ENCODE results near the gene GOT2. TPM values are rescaled to one million over a fixed set of nuclear protein-coding genes. Genes with fewer than 3 reads are reported as not detected.
A peak's percentile ranks its signal among the peaks of the same experiment; 100 is the strongest.
"Not testable (repeated sequence)": the region's sequence is repeated elsewhere in the genome, so short reads cannot be mapped to it uniquely, and the experiment has no call there.

The GOT2 gene
- total RNA-seq, result 10 to 100 TPM; 17.4 to 18.7 TPM
- polyA plus RNA-seq (2013, experiment 1 of 2), result 35.2 TPM
- 45.4 TPM for polyA plus RNA-seq (2013, experiment 2 of 2)
- 18.5 to 206 (median 47.8) reads per million in 172 experiments for total RNA-seq

DNA sequence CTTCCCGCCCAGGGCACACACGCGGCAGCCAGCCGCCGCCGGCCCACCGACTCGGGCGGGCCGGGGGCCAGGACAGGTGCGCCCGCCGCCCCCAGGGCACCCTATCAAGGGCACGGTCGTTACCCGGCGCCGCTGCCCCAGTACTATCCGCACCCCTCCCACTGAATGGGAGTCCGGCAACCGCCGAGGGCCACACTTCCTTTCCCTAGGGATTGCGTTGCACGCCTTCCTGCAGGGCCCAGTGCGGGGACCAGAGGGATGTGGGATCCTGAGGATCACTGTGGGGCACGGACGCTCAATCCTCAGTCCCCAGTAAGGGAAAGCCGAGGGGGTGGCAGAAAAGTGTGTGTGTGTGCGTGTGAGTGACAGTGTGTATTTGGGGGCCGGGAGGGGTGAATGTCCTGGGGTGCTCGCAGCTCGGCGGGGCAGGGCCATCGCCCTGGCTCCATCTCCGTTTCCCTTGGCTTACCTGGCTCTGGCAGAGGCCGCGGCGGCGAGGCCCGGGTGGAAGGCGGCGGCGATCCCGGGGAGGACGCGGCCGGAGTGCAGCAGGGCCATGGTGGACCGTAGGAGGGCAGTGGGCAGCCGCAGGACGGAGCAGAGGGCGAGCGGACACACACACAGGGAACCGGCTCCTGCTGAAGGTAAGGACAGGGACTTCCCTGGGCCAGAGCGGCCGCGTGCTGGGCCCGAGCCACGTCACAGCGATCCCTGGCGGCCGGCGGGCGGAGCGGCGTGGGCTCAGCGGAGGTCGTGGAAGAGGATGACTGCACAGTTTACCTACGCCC is at the start of gene GOT2:
TSS of gene GOT2 (minus strand) at position 646 of the 788 bp plus-strand sequence. CDS start at position 558, 88 bp downstream.
- POLR2A ChIA-PET, result interaction anchor here (0.8 kb wide), 1 partner anchor 49 kb away, joined by 3 read pairs; the partner anchor contains the start of gene SLC38A7
- CTCF ChIA-PET, result interaction anchor here (0.6 to 1.7 kb wide), 4 partner anchors 22 to 1197 kb away, joined by 3 to 13 read pairs (median 4); partner anchors contain the start of gene CCDC102A
- TF ChIP-seq, protein P1, sequence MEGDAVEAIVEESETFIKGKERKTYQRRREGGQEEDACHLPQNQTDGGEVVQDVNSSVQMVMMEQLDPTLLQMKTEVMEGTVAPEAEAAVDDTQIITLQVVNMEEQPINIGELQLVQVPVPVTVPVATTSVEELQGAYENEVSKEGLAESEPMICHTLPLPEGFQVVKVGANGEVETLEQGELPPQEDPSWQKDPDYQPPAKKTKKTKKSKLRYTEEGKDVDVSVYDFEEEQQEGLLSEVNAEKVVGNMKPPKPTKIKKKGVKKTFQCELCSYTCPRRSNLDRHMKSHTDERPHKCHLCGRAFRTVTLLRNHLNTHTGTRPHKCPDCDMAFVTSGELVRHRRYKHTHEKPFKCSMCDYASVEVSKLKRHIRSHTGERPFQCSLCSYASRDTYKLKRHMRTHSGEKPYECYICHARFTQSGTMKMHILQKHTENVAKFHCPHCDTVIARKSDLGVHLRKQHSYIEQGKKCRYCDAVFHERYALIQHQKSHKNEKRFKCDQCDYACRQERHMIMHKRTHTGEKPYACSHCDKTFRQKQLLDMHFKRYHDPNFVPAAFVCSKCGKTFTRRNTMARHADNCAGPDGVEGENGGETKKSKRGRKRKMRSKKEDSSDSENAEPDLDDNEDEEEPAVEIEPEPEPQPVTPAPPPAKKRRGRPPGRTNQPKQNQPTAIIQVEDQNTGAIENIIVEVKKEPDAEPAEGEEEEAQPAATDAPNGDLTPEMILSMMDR (IDR thresholded peaks at IDR 0.05), result peak; percentile 88
- Mint-ChIP-seq H3K27me3 (no peaks in the 10 kb centered on the region), H3K27ac (peak within 1 kb of the TSS; percentile 71), H3K36me3 (ENCODE audit: low read depth) (peaks cover 12% of the 10 kb centered on the region), H3K4me1 (ENCODE audit: low read depth) (peaks cover 56% of the 10 kb centered on the region), H3K9me3 (no peaks in the 10 kb centered on the region), H3K4me3 (peak within 1 kb of the TSS; percentile 99)
- H3K4me3 ChIP-seq (ENCODE audit: low read length), result peak within 1 kb of the TSS; percentile 92
- DNase-seq (peak; percentile 62 to 89 (median 74)), ATAC-seq (ENCODE audit: poor library complexity) (peak; percentile 97)
- H3K27me3 ChIP-seq (ENCODE audit: control insufficient read depth in 1 of 2, insufficient read depth in 2 of 2, low read length in 2 of 2), result no peaks in the 10 kb centered on the region
- peak within 1 kb of the TSS in 1 of 2 donors; percentile 43 for H3K27ac ChIP-seq (ENCODE audit: low read depth in 1 of 2, low read length in 2 of 2)
- H3K4me1 ChIP-seq (ENCODE audit: insufficient read depth, low read length), result peaks cover 15% of the 10 kb centered on the region
- no peaks in the 10 kb centered on the region for H3K9me3 ChIP-seq (ENCODE audit: control insufficient read depth in 1 of 2, insufficient read depth in 1 of 2, low read length in 2 of 2)
- intact Hi-C loops (cut with DNase I, micrococcal nuclease), result loop anchor here (1.0 to 5.0 kb wide), 3 partner anchors 22 to 102 kb away; no protein-coding TSS in a partner anchor
- no peaks in the 10 kb centered on the region for H3K36me3 ChIP-seq (ENCODE audit: insufficient read depth, low read length)

DNA sequence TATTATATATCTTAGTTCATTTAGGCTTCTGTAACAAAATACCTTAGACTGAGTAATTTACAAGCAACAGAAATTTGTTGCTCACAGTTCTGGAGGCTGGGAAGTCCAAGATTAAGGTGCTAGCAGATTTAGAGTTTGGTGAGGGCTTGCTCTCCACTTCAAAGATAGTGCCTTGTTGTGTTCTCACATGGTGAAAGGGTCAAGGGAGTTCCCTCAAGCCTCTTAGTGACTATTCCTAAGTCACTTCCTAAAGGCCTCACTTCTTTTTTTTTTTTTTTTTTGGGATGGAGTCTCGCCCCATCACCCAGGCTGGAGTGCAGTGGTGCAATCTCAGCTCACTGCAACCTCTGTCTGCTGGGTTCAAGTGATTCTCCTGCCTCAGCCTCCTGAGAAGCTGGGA is 45.2 kb upstream of the GOT2 start:
- H3K9me3 ChIP-seq (ENCODE audit: control insufficient read depth in 1 of 2, insufficient read depth in 1 of 2, low read length in 2 of 2); H3K27ac ChIP-seq (ENCODE audit: low read depth in 1 of 2, low read length in 2 of 2); H3K4me3 Mint-ChIP-seq; DNase-seq; H3K36me3 ChIP-seq (ENCODE audit: insufficient read depth, low read length); intact Hi-C loops (cut with DNase I, micrococcal nuclease); H3K4me1 Mint-ChIP-seq (ENCODE audit: low read depth); H3K27me3 Mint-ChIP-seq; ATAC-seq (ENCODE audit: poor library complexity); H3K27me3 ChIP-seq (ENCODE audit: control insufficient read depth in 1 of 2, insufficient read depth in 2 of 2, low read length in 2 of 2); H3K36me3 Mint-ChIP-seq (ENCODE audit: low read depth); H3K9me3 Mint-ChIP-seq; H3K27ac Mint-ChIP-seq; H3K4me1 ChIP-seq (ENCODE audit: insufficient read depth, low read length); H3K4me3 ChIP-seq (ENCODE audit: low read length); POLR2A ChIA-PET; CTCF ChIA-PET: not testable (repeated sequence)

DNA sequence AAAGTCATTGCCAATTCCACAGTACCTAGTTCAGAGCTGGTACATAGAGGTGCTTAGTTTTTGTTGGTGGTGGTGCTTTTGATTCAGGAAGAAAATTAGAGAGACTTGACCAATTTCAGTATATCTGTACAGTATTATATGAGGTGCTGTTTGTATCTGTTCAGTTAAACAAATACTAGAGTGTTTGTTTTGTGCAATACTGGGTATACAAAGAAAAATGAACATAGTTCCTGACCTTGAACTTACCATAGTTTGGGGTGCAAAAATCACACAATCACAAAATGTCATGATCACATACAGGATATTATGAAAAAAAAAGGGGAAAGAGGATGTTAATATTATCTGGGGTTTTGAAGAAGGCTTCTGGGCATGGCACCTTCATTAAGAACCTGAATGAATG is 39.8 kb upstream of the GOT2 start:
- H3K4me3 ChIP-seq (ENCODE audit: low read length), result no peak overlapping the region
- Mint-ChIP-seq H3K27ac (no peak overlapping the region), H3K36me3 (ENCODE audit: low read depth) (no peaks in the 10 kb centered on the region), H3K4me3 (no peak overlapping the region), H3K4me1 (ENCODE audit: low read depth) (no peaks in the 10 kb centered on the region), H3K9me3 (no peaks in the 10 kb centered on the region), H3K27me3 (peaks cover 22% of the 10 kb centered on the region)
- H3K27ac ChIP-seq (ENCODE audit: low read depth in 1 of 2, low read length in 2 of 2), result no peak overlapping the region
- DNase-seq (no peak), ATAC-seq (ENCODE audit: poor library complexity) (no peak)
- POLR2A ChIA-PET, result no interaction called here
- H3K27me3 ChIP-seq (ENCODE audit: control insufficient read depth in 1 of 2, insufficient read depth in 2 of 2, low read length in 2 of 2), result no peaks in the 10 kb centered on the region
- H3K4me1 ChIP-seq (ENCODE audit: insufficient read depth, low read length), result no peaks in the 10 kb centered on the region
- no peaks in the 10 kb centered on the region for H3K9me3 ChIP-seq (ENCODE audit: control insufficient read depth in 1 of 2, insufficient read depth in 1 of 2, low read length in 2 of 2)
- H3K36me3 ChIP-seq (ENCODE audit: insufficient read depth, low read length), result no peaks in the 10 kb centered on the region
- intact Hi-C loops (cut with DNase I, micrococcal nuclease), result no loop called here
- CTCF ChIA-PET, result no interaction called here
- TF ChIP-seq, protein P1 (IDR thresholded peaks at IDR 0.05), result no peak

Data from CD4-positive, alpha-beta T cell (primary cell).